Endothelial cell of umbilical vein (primary cell): ENCODE results near the gene SCRN1. TPM values are rescaled to one million over a fixed set of nuclear protein-coding genes. Genes with fewer than 3 reads are reported as not detected.

Experiments used
- BruUV-seq: library from RNA; stranded (reverse); fragments of 400-500 nt; replicated peaks from 2 replicates; lab custom pipeline; 2021; lab: Mats Ljungman, UMichigan
- CTCF ChIA-PET: fragments of 300-600, 350-600 bp; sonication (Branson Sonifier 250); formaldehyde crosslinking; loops from one replicate; lab custom pipeline; 2021; ENCODE audit warnings: antibody characterized with exemption, inconsistent platforms; lab: Charles Lee
- POLR2A ChIA-PET: fragments of 300-600, 350-600 bp; sonication (Branson Sonifier 250); formaldehyde crosslinking; loops from one replicate; lab custom pipeline; 2021; ENCODE audit warnings: antibody characterized with exemption, inconsistent platforms; lab: Charles Lee
- DNase-seq: peaks from one replicate; pipeline ENCODE4 v3.0.0-alpha.2; 2011; ENCODE audit warnings: low read depth, low spot score
- FAIRE-seq: peaks from 2 replicates; lab custom pipeline; 2011; peaks lifted over from hg19 to GRCh38; lab: Jason Lieb, UNC
- H2AFZ ChIP-seq: 2 replicates; pipeline ENCODE4 v1.6.0; 2012; ENCODE audit warnings: low read depth, low read length, control low read depth, inconsistent platforms
- H3K27ac ChIP-seq: 2 replicates; pipeline ENCODE4 v1.5.1; 2011; ENCODE audit warnings: low read depth, mild to moderate bottlenecking, control low read depth, low read length, moderate library complexity; ENCODE audit not compliant: insufficient read depth
- H3K27me3 ChIP-seq, 2 experiments: 2 replicates each; pipeline versions ENCODE4 v1.6.0 to v1.6.1; 2011; ENCODE audit warnings: low read length in 2 of 2, mixed read lengths in 1 of 2; ENCODE audit not compliant: control insufficient read depth in 2 of 2, insufficient read depth in 2 of 2
- H3K36me3 ChIP-seq, 2 experiments: 2 replicates in 1 of 2; 3 replicates in 1 of 2; pipeline ENCODE4 v1.5.1; 2011; ENCODE audit warnings: low read length in 2 of 2, mild to moderate bottlenecking in 1 of 2, moderate library complexity in 1 of 2; ENCODE audit not compliant: control insufficient read depth in 2 of 2, insufficient read depth in 2 of 2; ENCODE audit errors: extremely low read depth in 1 of 2
- H3K4me1 ChIP-seq: 3 replicates; pipeline ENCODE4 v1.5.1; 2011; ENCODE audit warnings: mild to moderate bottlenecking, low read length; ENCODE audit not compliant: control insufficient read depth, insufficient read depth; ENCODE audit errors: extremely low read depth
- H3K4me2 ChIP-seq: 2 replicates; pipeline ENCODE4 v1.6.1; 2011; ENCODE audit warnings: low read length, control low read depth, mixed read lengths; ENCODE audit not compliant: insufficient read depth
- H3K4me3 ChIP-seq, 3 experiments: fragments of 200-600 bp in 1 of 3; sonication (generic), shearing (Covaris generic) in 1 of 3; replicated peaks in 1 of 3; 2 replicates each; pipeline ENCODE4 v1.5.1; 2011 to 2016; ENCODE audit warnings: control low read depth in 3 of 3, low read length in 3 of 3, mild to moderate bottlenecking in 2 of 3, inconsistent platforms in 1 of 3, low read depth in 1 of 3, moderate library complexity in 1 of 3; ENCODE audit not compliant: insufficient read depth in 1 of 3
- H3K79me2 ChIP-seq: 2 replicates; pipeline ENCODE4 v1.6.0; 2012; ENCODE audit warnings: low read length, inconsistent platforms; ENCODE audit not compliant: control insufficient read depth, insufficient read depth
- H3K9ac ChIP-seq: replicated peaks from 2 replicates; pipeline ENCODE3; 2011; ENCODE audit warnings: low read length, control low read depth; ENCODE audit not compliant: insufficient read depth; ENCODE audit errors: extremely low read depth
- H3K9me1 ChIP-seq: replicated peaks from 3 replicates; pipeline ENCODE4 v1.6.0; 2011; ENCODE audit warnings: mild to moderate bottlenecking, low read length; ENCODE audit not compliant: control insufficient read depth, insufficient read depth; ENCODE audit errors: extremely low read depth
- H3K9me3 ChIP-seq: replicated peaks from 2 replicates; pipeline ENCODE4 v1.5.1; 2012; ENCODE audit warnings: low read length, inconsistent platforms; ENCODE audit not compliant: control insufficient read depth, insufficient read depth
- H4K20me1 ChIP-seq: replicated peaks from 2 replicates; pipeline ENCODE3; 2011; ENCODE audit warnings: mild to moderate bottlenecking, low read length; ENCODE audit not compliant: control insufficient read depth, insufficient read depth; ENCODE audit errors: extremely low read depth
- CTCF ChIP-seq, 2 donors: IDR thresholded peaks; 1 replicate in 1 of 2; 2 replicates in 1 of 2; pipeline ENCODE4 v1.5.1; 2011; ENCODE audit warnings: low read length in 2 of 2, mild to moderate bottlenecking in 2 of 2, moderate library complexity in 2 of 2, control low read depth in 1 of 2, inconsistent platforms in 1 of 2, low read depth in 1 of 2; ENCODE audit not compliant: insufficient read depth in 1 of 2; ENCODE audit errors: extremely low read depth in 1 of 2
- EZH2 ChIP-seq: IDR thresholded peaks from 2 replicates; pipeline ENCODE4 v1.6.1; 2012; ENCODE audit warnings: borderline replicate concordance, low read depth, mild to moderate bottlenecking, moderate library complexity, low read length, inconsistent platforms; ENCODE audit not compliant: severe bottlenecking
- FOS ChIP-seq: IDR thresholded peaks from 2 replicates; pipeline ENCODE4 v1.6.1; 2011; ENCODE audit warnings: mild to moderate bottlenecking, low read length, moderate library complexity, borderline replicate concordance; ENCODE audit not compliant: insufficient read depth
- GATA2 ChIP-seq: IDR thresholded peaks from 2 replicates; pipeline ENCODE4 v1.7.0; 2011; ENCODE audit warnings: low read depth, mild to moderate bottlenecking, moderate library complexity, mixed read lengths, low read length; ENCODE audit not compliant: insufficient read length, insufficient read depth
- JUN ChIP-seq: IDR thresholded peaks from 2 replicates; pipeline ENCODE4 v1.6.1; 2011; ENCODE audit warnings: borderline replicate concordance, low read depth; ENCODE audit not compliant: insufficient read length, insufficient read depth
- MYC ChIP-seq: IDR thresholded peaks from one replicate; pipeline ENCODE4 v1.6.1; 2011; ENCODE audit warnings: mild to moderate bottlenecking, low read depth, low read length
- POLR2A ChIP-seq: IDR thresholded peaks from 2 replicates; pipeline ENCODE4 v1.6.1; 2012; ENCODE audit warnings: low read depth, mild to moderate bottlenecking, control low read depth, low read length
- POLR2AphosphoS5 ChIP-seq: IDR thresholded peaks from 2 replicates; pipeline ENCODE4 v1.6.1; 2012; ENCODE audit warnings: low read depth, mild to moderate bottlenecking, control low read depth, low read length, moderate library complexity; ENCODE audit not compliant: insufficient read depth
- dilution Hi-C: fragments of 300-500 bp; cut with MboI; formaldehyde crosslinking; loops from one replicate; pipeline ENCODE4 v1.15.0; 2019; ENCODE audit warnings: low sequenced_read_pairs; ENCODE audit not compliant: extremely low pct_ligation_motif_present
- intact Hi-C: fragments of 100-400 bp; cut with micrococcal nuclease; formaldehyde crosslinking; loops from one replicate; pipeline ENCODE4 v1.10.0; 2022
- polyA plus RNA-seq, 4 experiments: library from polyadenylated mRNA; depleted of rRNA in 3 of 4; stranded (reverse) in 3 of 4; unstranded in 1 of 4; fragments of >200 nt; gene quantifications; 2 replicates each; pipeline versions ENCODE4 v1.2.1 to v1.2.3, GENCODE V29; 2011 to 2012; ENCODE audit warnings: missing spikeins in 1 of 4
- total RNA-seq: library from RNA; stranded (reverse); gene quantifications from 2 replicates; pipeline ENCODE4 v1.2.3, GENCODE V29; 2021
- TF ChIP-seq, protein P1 (sequence below): IDR thresholded peaks from 2 replicates; pipeline ENCODE4 v1.6.1; 2011; ENCODE audit not compliant: insufficient read depth, insufficient read length

SCRN1 gene
- total and polyA plus RNA-seq, 2 donors (not counting 3 experiments of a cell fraction or from before 2014, with no cell fraction given): 57.0 to 127 TPM

DNA sequence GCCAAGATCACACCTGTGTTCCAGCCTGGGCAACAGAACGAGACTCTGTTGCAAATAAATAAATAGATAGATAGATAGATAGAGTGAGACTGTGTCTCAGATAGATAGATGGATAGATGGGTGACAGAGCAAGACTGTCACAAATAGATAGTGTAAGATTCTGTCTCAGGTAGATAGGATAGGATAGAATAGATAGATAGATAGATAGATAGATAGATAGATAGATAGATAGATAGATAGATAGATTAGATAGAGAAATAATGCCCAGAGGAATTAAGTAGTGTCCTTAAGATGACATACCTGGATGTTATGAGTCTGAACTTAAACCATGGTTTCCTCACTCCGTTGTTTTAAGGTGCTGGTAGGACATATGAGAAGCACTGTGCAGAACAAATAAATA is 46.6 kb upstream of the SCRN1 start:
- Histone ChIP-seq H2AFZ (no peak overlapping the region), H3K9ac (no peak overlapping the region), H3K27ac (no peak overlapping the region), H3K9me1 (no peaks in the 10 kb centered on the region), H3K27me3 (no peaks in the 10 kb centered on the region), H3K4me1 (peaks cover 4% of the 10 kb centered on the region), H3K9me3 (no peaks in the 10 kb centered on the region), H3K36me3 (no peaks in the 10 kb centered on the region), H3K4me3 (no peak overlapping the region), H3K79me2 (peaks cover 4% of the 10 kb centered on the region), H4K20me1 (peaks cover 12% of the 10 kb centered on the region), H3K4me2 (no peak overlapping the region)
- FAIRE-seq: no peak
- no TSS peak for BruUV-seq
- no peak for DNase-seq
- TF ChIP-seq POLR2A (no peak), JUN (no peak), EZH2 (no peak), MYC (no peak), FOS (no peak), CTCF (IDR thresholded peaks at IDR 0.05; ENCODE audit: extremely low read depth in 1 of 2, insufficient read depth in 1 of 2, low read depth in 1 of 2, low read length in 2 of 2) (no peak), POLR2AphosphoS5 (no peak), GATA2 (no peak)
- TF ChIP-seq, protein P1, sequence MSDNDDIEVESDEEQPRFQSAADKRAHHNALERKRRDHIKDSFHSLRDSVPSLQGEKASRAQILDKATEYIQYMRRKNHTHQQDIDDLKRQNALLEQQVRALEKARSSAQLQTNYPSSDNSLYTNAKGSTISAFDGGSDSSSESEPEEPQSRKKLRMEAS: no peak
- ChIA-PET CTCF (interaction anchor here (1.6 kb wide), 1 partner anchor 9 kb away, joined by 4 read pairs; the partner anchor contains the start of gene FKBP14), POLR2A (no interaction called here)
- dilution Hi-C loops: no loop called here
- intact Hi-C loops: no loop called here
